GM20431 (cell line): ENCODE results near the gene NFE2.

Experiments used
- in situ Hi-C: fragments of 300-500 bp; cut with MseI, MboI; formaldehyde crosslinking; loops from one replicate; pipeline ENCODE4 v1.15.0; 2020; ENCODE audit warnings: low sequenced_read_pairs; ENCODE audit not compliant: unreplicated experiment

NFE2 gene

GRCh38 chr12:54259194-54260011 lies 41.4 kb downstream of the NFE2 start:
- in situ Hi-C loops = no loop called here

- in situ Hi-C loops = no loop called here
Measured at GRCh38 chr12:54258201-54258681, 42.6 kb downstream of the NFE2 start.

GRCh38 chr12:54257332-54257731 lies 43.5 kb downstream of the NFE2 start:
- in situ Hi-C loops = no loop called here

- in situ Hi-C loops = no loop called here
Measured at GRCh38 chr12:54253240-54253639, 47.6 kb downstream of the NFE2 start.

GRCh38 chr12:54251667-54252284 lies 49.0 kb downstream of the NFE2 start:
- in situ Hi-C loops = no loop called here

GRCh38 chr12:54249489-54249888 lies 51.3 kb downstream of the NFE2 start:
- in situ Hi-C loops = no loop called here

GRCh38 chr12:54246011-54246641 lies 54.7 kb downstream of the NFE2 start:
- in situ Hi-C loops = no loop called here
